Measurements from ENCODE around the gene FOSB. TPM values are rescaled to one million over a fixed set of nuclear protein-coding genes. Genes with fewer than 3 reads are reported as not detected.

The FOSB gene
- total and polyA plus RNA-seq, 9 of the 15 experiments (the other 6 are each of a cell fraction or from before 2014, with no cell fraction given), result 0.11 to 2.7 (median 0.73) TPM

GRCh38 chr19:45439190-45439568, 28.6 kb upstream of the FOSB start (continued):
- TF ChIP-seq THAP12 (CRISPR knock-in tag; IDR thresholded peaks at IDR 0.05) (no peak), PRDM10 (IDR thresholded peaks at IDR 0.05; ENCODE audit: partially characterized antibody) (no peak), HOXB6 (CRISPR knock-in tag; IDR thresholded peaks at IDR 0.05; ENCODE audit: borderline replicate concordance) (no peak), ADNP (tag; IDR thresholded peaks at IDR 0.05) (peak; percentile 84)
